Endodermal cell (in vitro differentiated cells): ENCODE measurements around the gene REN. TPM values are rescaled to one million over a fixed set of nuclear protein-coding genes. Genes with fewer than 3 reads are reported as not detected.

Experiments used
- DNase-seq: peaks from one replicate; pipeline ENCODE4 v3.0.0-alpha.2; 2017
- H3K27ac ChIP-seq: 2 replicates; pipeline ENCODE4 v1.5.1; 2013; ENCODE audit warnings: mild to moderate bottlenecking, low read depth, low read length, moderate library complexity
- H3K27me3 ChIP-seq: 2 replicates; pipeline ENCODE4 v1.6.1; 2013; ENCODE audit warnings: mild to moderate bottlenecking, low read length, moderate library complexity; ENCODE audit not compliant: insufficient read depth, control insufficient read depth, poor library complexity, severe bottlenecking
- H3K36me3 ChIP-seq: 2 replicates; pipeline ENCODE4 v1.7.0; 2013; ENCODE audit warnings: mild to moderate bottlenecking, low read length, moderate library complexity; ENCODE audit not compliant: control insufficient read depth, insufficient read depth
- H3K4me1 ChIP-seq: one replicate; pipeline ENCODE4 v1.7.0; 2013; ENCODE audit warnings: low read length; ENCODE audit not compliant: control insufficient read depth, insufficient read depth
- H3K4me3 ChIP-seq: 2 replicates; pipeline ENCODE4 v1.5.1; 2013; ENCODE audit warnings: mild to moderate bottlenecking, low read length, moderate library complexity
- H3K9ac ChIP-seq: 2 replicates; pipeline ENCODE4 v1.6.1; 2013; ENCODE audit warnings: mild to moderate bottlenecking, low read length, moderate library complexity; ENCODE audit not compliant: poor library complexity, severe bottlenecking; ENCODE audit errors: extremely low read depth
- H3K9me3 ChIP-seq: 2 replicates; pipeline ENCODE4 v1.6.1; 2013; ENCODE audit warnings: mild to moderate bottlenecking, low read length, moderate library complexity; ENCODE audit not compliant: control insufficient read depth
- H3K27ac Mint-ChIP-seq: 2 replicates; pipeline ENCODE4 v1.8.0; 2020; ENCODE audit warnings: mixed read lengths
- H3K27me3 Mint-ChIP-seq: 2 replicates; pipeline ENCODE4 v1.8.0; 2021; ENCODE audit warnings: mild to moderate bottlenecking, mixed read lengths; ENCODE audit not compliant: insufficient read depth
- H3K36me3 Mint-ChIP-seq: 2 replicates; pipeline ENCODE4 v1.8.0; 2020; ENCODE audit warnings: low read depth, mixed read lengths
- H3K4me1 Mint-ChIP-seq: 2 replicates; pipeline ENCODE4 v1.8.0; 2020; ENCODE audit warnings: mixed read lengths
- H3K4me3 Mint-ChIP-seq: 2 replicates; pipeline ENCODE4 v1.8.0; 2020; ENCODE audit warnings: mild to moderate bottlenecking, moderate library complexity, mixed read lengths
- H3K9me3 Mint-ChIP-seq: 2 replicates; pipeline ENCODE4 v1.8.0; 2020; ENCODE audit warnings: mild to moderate bottlenecking, mixed read lengths
- CTCF ChIP-seq: fragments of 200-600 bp; sonication (generic); conservative IDR thresholded peaks from 2 replicates; pipeline ENCODE4 v1.5.0; 2021; ENCODE audit warnings: antibody characterized with exemption, mild to moderate bottlenecking
- WGBS, 2 experiments: methylation state at CpG; one replicate each; pipeline versions ENCODE4 v1.1.5 to v1.1.7; 2013; ENCODE audit warnings: missing lambda C conversion rate in 2 of 2, mixed read lengths in 1 of 2; ENCODE audit not compliant: insufficient coverage in 1 of 2, insufficient read length in 1 of 2; 5-methylcytosine and 5-hydroxymethylcytosine counted together
- total RNA-seq, 2 donors: library from RNA; stranded (reverse); fragmentation: NEBNext Ultra II Directional in 1 of 2; extraction: Animal tissue kit (Norgen Biotek cat#: 25700) in 1 of 2; gene quantifications; 2 replicates in 1 of 2; 3 replicates in 1 of 2; pipeline ENCODE4 v1.2.1, GENCODE V29; 2021

The REN gene
- total RNA-seq, 2 donors from 2014 or later = not detected

- TF ChIP-seq CTCF = peak; percentile 52
- no peaks in the 10 kb centered on the region for H3K36me3 Mint-ChIP-seq
- Histone ChIP-seq H3K9me3 (no peaks in the 10 kb centered on the region), H3K27ac (no peak overlapping the region), H3K4me1 (no peaks in the 10 kb centered on the region), H3K4me3 (no peak overlapping the region), H3K27me3 (no peaks in the 10 kb centered on the region), H3K9ac (no peak overlapping the region), H3K36me3 (no peaks in the 10 kb centered on the region)
- peaks cover 20% of the 10 kb centered on the region for H3K27me3 Mint-ChIP-seq
- peak; percentile 88 for DNase-seq
- no peaks in the 10 kb centered on the region for H3K9me3 Mint-ChIP-seq
- H3K27ac Mint-ChIP-seq = peak overlapping the region; percentile 29
- no peak overlapping the region for H3K4me3 Mint-ChIP-seq
- WGBS, 2 experiments = 66 to 80% methylated on average over 10 to 18 of the region's 18 CpGs
- peaks cover 15% of the 10 kb centered on the region for H3K4me1 Mint-ChIP-seq
Observed at GRCh38 chr1:204198348-204199340, 32.5 kb upstream of the REN start.

GRCh38 chr1:204197068-204197467, 30.9 kb upstream of the REN start:
- Histone ChIP-seq H3K9me3 (no peaks in the 10 kb centered on the region), H3K27ac (no peak overlapping the region), H3K4me1 (no peaks in the 10 kb centered on the region), H3K36me3 (no peaks in the 10 kb centered on the region), H3K27me3 (peaks cover 14% of the 10 kb centered on the region), H3K9ac (no peak overlapping the region), H3K4me3 (no peak overlapping the region)
- Mint-ChIP-seq H3K4me3 (no peak overlapping the region), H3K27me3 (peaks cover 23% of the 10 kb centered on the region), H3K36me3 (no peaks in the 10 kb centered on the region), H3K27ac (no peak overlapping the region), H3K9me3 (no peaks in the 10 kb centered on the region), H3K4me1 (peaks cover 15% of the 10 kb centered on the region)
- peak; percentile 47 for DNase-seq
- TF ChIP-seq CTCF = no peak
- 85 to 86% methylated on average over 2 to 5 of the region's 5 CpGs for WGBS, 2 experiments

DNA sequence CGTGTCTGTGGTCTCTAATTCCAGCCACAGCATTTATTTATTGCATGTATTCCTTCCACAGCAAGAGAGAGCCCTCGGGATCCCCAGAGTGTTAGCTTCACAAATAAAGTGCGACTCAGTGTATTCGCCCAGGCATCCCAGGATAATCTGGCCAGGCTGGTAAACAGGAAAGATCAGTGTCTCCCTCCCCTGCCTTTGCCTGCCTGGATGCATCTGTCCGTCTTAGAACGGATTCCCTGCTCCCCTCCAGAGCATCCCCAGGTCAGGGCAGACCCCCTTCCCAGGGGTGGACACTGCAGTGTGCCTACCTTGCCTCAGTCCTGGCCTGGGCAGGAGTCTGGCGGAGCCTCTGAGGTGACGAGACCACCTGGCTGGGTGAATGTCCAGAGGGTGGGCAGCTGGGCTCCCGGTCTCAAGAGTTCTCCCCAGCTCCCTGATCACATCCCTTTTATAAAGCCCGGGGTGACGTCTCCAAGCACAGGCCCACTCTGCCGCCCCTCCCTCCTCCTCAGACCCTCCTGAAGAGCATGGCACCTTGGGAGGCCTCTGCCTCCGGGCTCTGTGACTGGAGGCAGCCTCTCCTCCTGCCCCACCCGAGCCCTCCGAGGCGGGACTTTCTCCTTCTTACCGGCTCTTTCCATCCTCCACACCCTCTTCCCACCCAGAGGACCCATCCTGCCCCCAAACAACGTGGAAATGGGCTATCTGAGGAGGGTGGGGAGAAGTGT, 30.1 kb upstream of the REN start, which contains the start of gene KISS1:
Gene KISS1 (minus strand): TSS at position 424 of the 728 bp plus-strand sequence. CDS start 3,615 bp downstream, outside the sequence.
- Histone ChIP-seq H3K9ac (no peak within 1 kb of the TSS), H3K9me3 (no peaks in the 10 kb centered on the region), H3K27ac (no peak within 1 kb of the TSS), H3K4me3 (no peak within 1 kb of the TSS), H3K27me3 (peaks cover 15% of the 10 kb centered on the region), H3K4me1 (no peaks in the 10 kb centered on the region), H3K36me3 (no peaks in the 10 kb centered on the region)
- Mint-ChIP-seq H3K4me3 (no peak within 1 kb of the TSS), H3K4me1 (peaks cover 15% of the 10 kb centered on the region), H3K27me3 (peaks cover 30% of the 10 kb centered on the region), H3K9me3 (no peaks in the 10 kb centered on the region), H3K27ac (peak within 1 kb of the TSS; percentile 36), H3K36me3 (no peaks in the 10 kb centered on the region)
- 71 to 79% methylated on average over 9 to 18 of the region's 18 CpGs for WGBS, 2 experiments
- no peak for TF ChIP-seq CTCF
- peak; percentile 62 for DNase-seq
